Keratinocyte (primary cell): ENCODE measurements around the gene BORCS5. TPM values are rescaled to one million over a fixed set of nuclear protein-coding genes. Genes with fewer than 3 reads are reported as not detected.

Source experiments
- DNase-seq: peaks from one replicate; pipeline ENCODE4 v3.0.0-alpha.2; 2011; ENCODE audit warnings: low read depth, missing footprints, low spot score
- FAIRE-seq: peaks from 2 replicates; lab custom pipeline; 2011; peaks lifted over from hg19 to GRCh38; lab: Jason Lieb, UNC
- H2AFZ ChIP-seq: 2 replicates; pipeline ENCODE4 v1.6.0; 2012; ENCODE audit warnings: low read length, control low read depth, inconsistent platforms; ENCODE audit not compliant: control insufficient read depth
- H3K27ac ChIP-seq: 2 replicates; pipeline ENCODE4 v1.5.1; 2011; ENCODE audit warnings: low read length; ENCODE audit not compliant: control insufficient read depth, insufficient read depth
- H3K27me3 ChIP-seq: 3 replicates; pipeline ENCODE4 v1.6.0; 2011; ENCODE audit warnings: low read length; ENCODE audit not compliant: control insufficient read depth, insufficient read depth; ENCODE audit errors: extremely low read depth
- H3K36me3 ChIP-seq, 2 experiments: 2 replicates in 1 of 2; 3 replicates in 1 of 2; pipeline ENCODE4 v1.5.1; 2011; ENCODE audit warnings: low read length in 2 of 2, mild to moderate bottlenecking in 1 of 2; ENCODE audit not compliant: control insufficient read depth in 2 of 2, insufficient read depth in 2 of 2; ENCODE audit errors: extremely low read depth in 1 of 2
- H3K4me1 ChIP-seq: 3 replicates; pipeline ENCODE4 v1.5.1; 2011; ENCODE audit warnings: low read length; ENCODE audit not compliant: control insufficient read depth, insufficient read depth; ENCODE audit errors: extremely low read depth
- H3K4me2 ChIP-seq: 3 replicates; pipeline ENCODE4 v1.6.0; 2011; ENCODE audit warnings: low read depth, low read length; ENCODE audit not compliant: control insufficient read depth, insufficient read depth; ENCODE audit errors: extremely low read depth
- H3K4me3 ChIP-seq, 3 experiments: fragments of 200-600 bp in 1 of 3; sonication (generic) in 1 of 3; 2 replicates in 2 of 3; 3 replicates in 1 of 3; pipeline ENCODE4 v1.5.1; 2011 to 2016; ENCODE audit warnings: low read length in 3 of 3, mild to moderate bottlenecking in 3 of 3, control low read depth in 2 of 3, inconsistent platforms in 1 of 3, low read depth in 1 of 3, mixed read lengths in 1 of 3, mixed run types in 1 of 3, moderate library complexity in 1 of 3; ENCODE audit not compliant: control insufficient read depth in 2 of 3, insufficient read depth in 2 of 3; ENCODE audit errors: extremely low read depth in 1 of 3
- H3K79me2 ChIP-seq: 2 replicates; pipeline ENCODE4 v1.6.0; 2012; ENCODE audit warnings: low read length; ENCODE audit not compliant: control insufficient read depth, insufficient read depth
- H3K9ac ChIP-seq: 3 replicates; pipeline ENCODE4 v1.6.0; 2011; ENCODE audit warnings: low read length; ENCODE audit not compliant: control insufficient read depth, insufficient read depth; ENCODE audit errors: extremely low read depth
- H3K9me1 ChIP-seq: 3 replicates; pipeline ENCODE4 v1.6.0; 2011; ENCODE audit warnings: low read length; ENCODE audit not compliant: control insufficient read depth, insufficient read depth; ENCODE audit errors: extremely low read depth
- H3K9me3 ChIP-seq: 2 replicates; pipeline ENCODE4 v1.5.1; 2012; ENCODE audit warnings: low read depth, low read length; ENCODE audit not compliant: control insufficient read depth
- H4K20me1 ChIP-seq: 3 replicates; pipeline ENCODE4 v1.6.0; 2011; ENCODE audit warnings: low read length; ENCODE audit not compliant: control insufficient read depth, insufficient read depth; ENCODE audit errors: extremely low read depth
- EZH2 ChIP-seq: IDR thresholded peaks from one replicate; pipeline ENCODE4 v1.6.1; 2012; ENCODE audit warnings: inconsistent platforms, mild to moderate bottlenecking, low read length, moderate library complexity
- dilution Hi-C: fragments of 300-500 bp; cut with MboI; formaldehyde crosslinking; loops from one replicate; pipeline ENCODE4 v1.7.0; 2020; ENCODE audit warnings: low sequenced_read_pairs; ENCODE audit not compliant: extremely low pct_ligation_motif_present
- polyA plus RNA-seq, 5 experiments: library from polyadenylated mRNA; depleted of rRNA in 3 of 5; stranded (reverse) in 3 of 5; stranded (forward) in 1 of 5; unstranded in 1 of 5; fragments of >200 nt; gene quantifications; 1 replicate in 1 of 5; 2 replicates in 3 of 5; 3 replicates in 1 of 5; pipeline versions ENCODE4 v1.2.1 to v1.2.3, GENCODE V29; 2011 to 2012; ENCODE audit warnings: missing spikeins in 2 of 5, low read depth in 1 of 5, low replicate concordance in 1 of 5
- TF ChIP-seq, protein P1 (sequence below), 3 experiments: IDR thresholded peaks in 1 of 3; conservative IDR thresholded peaks in 1 of 3; optimal IDR thresholded peaks in 1 of 3; 2 replicates in 2 of 3; 3 replicates in 1 of 3; pipeline versions ENCODE3 to v1.5.1; 2011; ENCODE audit warnings: low read length in 3 of 3, mild to moderate bottlenecking in 3 of 3, moderate library complexity in 2 of 3, control low read depth in 1 of 3, inconsistent platforms in 1 of 3; ENCODE audit not compliant: insufficient read depth in 2 of 3; ENCODE audit errors: extremely low read depth in 1 of 3

BORCS5 gene
- polyA plus RNA-seq, 1 donor (not counting 4 experiments of a cell fraction or from before 2014, with no cell fraction given): 5.4 TPM

DNA sequence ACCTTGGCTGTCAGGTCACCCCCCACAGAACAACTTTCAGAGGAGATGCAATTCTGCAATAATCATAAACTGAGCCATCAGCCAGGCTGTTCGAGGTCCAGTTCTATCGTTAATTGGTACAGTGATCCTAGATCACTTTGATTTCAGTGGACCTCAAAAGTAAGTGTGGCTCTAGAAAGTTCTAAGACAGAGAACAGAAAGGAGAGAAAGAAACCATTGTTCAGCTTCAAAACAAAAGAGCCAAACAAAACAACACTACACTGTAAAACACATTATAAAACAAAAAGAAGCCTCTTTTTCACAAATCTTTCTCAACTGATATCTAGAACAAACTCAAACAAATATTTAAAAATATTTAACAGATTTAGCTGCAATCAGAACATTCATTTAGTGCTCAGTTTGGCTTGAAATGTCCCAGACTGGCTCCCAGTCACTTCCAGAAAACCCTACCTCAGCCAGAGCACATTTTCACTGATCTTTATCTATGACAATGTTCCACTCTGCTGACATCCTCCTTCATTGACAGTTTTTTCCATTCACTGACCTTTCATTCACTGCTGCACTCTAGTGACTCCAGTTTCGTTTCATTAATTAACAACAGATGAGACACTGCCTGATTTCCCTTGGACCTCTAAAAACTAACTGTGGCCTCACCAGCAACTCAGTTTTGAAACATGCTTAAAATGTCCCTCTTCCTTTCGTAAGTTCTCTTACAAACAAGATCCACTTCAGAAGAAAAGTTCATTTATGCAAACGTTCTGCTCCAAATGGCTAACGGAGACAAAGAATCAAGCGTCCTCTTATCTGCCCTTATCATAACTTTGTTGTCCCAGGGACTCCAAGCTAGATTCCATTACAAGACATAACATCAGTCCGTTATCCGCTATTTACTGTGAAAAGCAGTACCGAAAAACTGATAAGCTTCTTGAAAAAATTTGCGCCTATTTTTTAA is 148.9 kb downstream of the BORCS5 start:
- no peak overlapping the region for H3K27ac ChIP-seq
- no peaks in the 10 kb centered on the region for H4K20me1 ChIP-seq
- TF ChIP-seq EZH2: no peak
- TF ChIP-seq, protein P1, sequence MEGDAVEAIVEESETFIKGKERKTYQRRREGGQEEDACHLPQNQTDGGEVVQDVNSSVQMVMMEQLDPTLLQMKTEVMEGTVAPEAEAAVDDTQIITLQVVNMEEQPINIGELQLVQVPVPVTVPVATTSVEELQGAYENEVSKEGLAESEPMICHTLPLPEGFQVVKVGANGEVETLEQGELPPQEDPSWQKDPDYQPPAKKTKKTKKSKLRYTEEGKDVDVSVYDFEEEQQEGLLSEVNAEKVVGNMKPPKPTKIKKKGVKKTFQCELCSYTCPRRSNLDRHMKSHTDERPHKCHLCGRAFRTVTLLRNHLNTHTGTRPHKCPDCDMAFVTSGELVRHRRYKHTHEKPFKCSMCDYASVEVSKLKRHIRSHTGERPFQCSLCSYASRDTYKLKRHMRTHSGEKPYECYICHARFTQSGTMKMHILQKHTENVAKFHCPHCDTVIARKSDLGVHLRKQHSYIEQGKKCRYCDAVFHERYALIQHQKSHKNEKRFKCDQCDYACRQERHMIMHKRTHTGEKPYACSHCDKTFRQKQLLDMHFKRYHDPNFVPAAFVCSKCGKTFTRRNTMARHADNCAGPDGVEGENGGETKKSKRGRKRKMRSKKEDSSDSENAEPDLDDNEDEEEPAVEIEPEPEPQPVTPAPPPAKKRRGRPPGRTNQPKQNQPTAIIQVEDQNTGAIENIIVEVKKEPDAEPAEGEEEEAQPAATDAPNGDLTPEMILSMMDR (optimal IDR thresholded peaks at IDR 0.05 in 1 of 3, IDR thresholded peaks at IDR 0.05 in 1 of 3, conservative IDR thresholded peaks at IDR 0.05 in 1 of 3; ENCODE audit: extremely low read depth in 1 of 3, insufficient read depth in 2 of 3, low read length in 3 of 3): no peak
- FAIRE-seq (no peak), DNase-seq (no peak)
- no peaks in the 10 kb centered on the region for H3K36me3 ChIP-seq
- no peak overlapping the region for H2AFZ ChIP-seq
- no peaks in the 10 kb centered on the region for H3K9me1 ChIP-seq
- H3K79me2 ChIP-seq: peaks cover 1% of the 10 kb centered on the region
- H3K4me3 ChIP-seq: no peak overlapping the region
- dilution Hi-C loops: no loop called here
- H3K27me3 ChIP-seq: no peaks in the 10 kb centered on the region
- H3K4me1 ChIP-seq: peaks cover 25% of the 10 kb centered on the region
- no peaks in the 10 kb centered on the region for H3K9me3 ChIP-seq
- H3K4me2 ChIP-seq: no peak overlapping the region
- H3K9ac ChIP-seq: no peak overlapping the region

GRCh38 chr12:12506496-12506890 is 149.6 kb downstream of the BORCS5 start:
- Histone ChIP-seq H2AFZ (no peak overlapping the region), H3K9ac (no peak overlapping the region), H3K27ac (no peak overlapping the region), H3K79me2 (peaks cover 1% of the 10 kb centered on the region), H3K4me3 (no peak overlapping the region), H3K9me1 (no peaks in the 10 kb centered on the region), H3K4me1 (peaks cover 31% of the 10 kb centered on the region), H4K20me1 (no peaks in the 10 kb centered on the region), H3K36me3 (no peaks in the 10 kb centered on the region), H3K27me3 (no peaks in the 10 kb centered on the region), H3K4me2 (no peak overlapping the region), H3K9me3 (no peaks in the 10 kb centered on the region)
- FAIRE-seq (no peak), DNase-seq (no peak)
- TF ChIP-seq, protein P1 (optimal IDR thresholded peaks at IDR 0.05 in 1 of 3, IDR thresholded peaks at IDR 0.05 in 1 of 3, conservative IDR thresholded peaks at IDR 0.05 in 1 of 3; ENCODE audit: extremely low read depth in 1 of 3, insufficient read depth in 2 of 3, low read length in 3 of 3): no peak
- TF ChIP-seq EZH2: no peak
- dilution Hi-C loops: no loop called here
